Chondrocyte (in vitro differentiated cells): ENCODE data around the gene MTA3. TPM values are rescaled to one million over a fixed set of nuclear protein-coding genes. Genes with fewer than 3 reads are reported as not detected.
A peak's percentile ranks its signal among the peaks of the same experiment; 100 is the strongest.
"Not testable (repeated sequence)": the region's sequence is repeated elsewhere in the genome, so short reads cannot be mapped to it uniquely, and the experiment has no call there.

Source experiments
- DNase-seq: peaks from one replicate; pipeline ENCODE4 v3.0.0; 2021; ENCODE audit warnings: mixed read lengths, low spot score
- H3K27ac Mint-ChIP-seq: one replicate; pipeline ENCODE4 v1.8.0; 2021; ENCODE audit warnings: mild to moderate bottlenecking, moderate library complexity, mixed read lengths; ENCODE audit not compliant: unreplicated experiment
- H3K27me3 Mint-ChIP-seq: 2 replicates; pipeline ENCODE4 v1.8.0; 2021; ENCODE audit warnings: low read depth, mixed read lengths
- H3K36me3 Mint-ChIP-seq: 2 replicates; pipeline ENCODE4 v1.8.0; 2021; ENCODE audit warnings: low read depth, mixed read lengths
- H3K4me1 Mint-ChIP-seq: 2 replicates; pipeline ENCODE4 v1.8.0; 2021; ENCODE audit warnings: low read depth, mild to moderate bottlenecking, mixed read lengths
- H3K4me3 Mint-ChIP-seq: one replicate; pipeline ENCODE4 v1.8.0; 2021; ENCODE audit warnings: mild to moderate bottlenecking, moderate library complexity, mixed read lengths; ENCODE audit not compliant: unreplicated experiment
- H3K9me3 Mint-ChIP-seq: 2 replicates; pipeline ENCODE4 v1.8.0; 2021; ENCODE audit warnings: low read depth, mixed read lengths
- CTCF ChIP-seq: fragments of 200-600 bp; sonication (generic); IDR thresholded peaks from 2 replicates; pipeline ENCODE4 v1.5.0; 2021; ENCODE audit warnings: antibody characterized with exemption, mild to moderate bottlenecking, moderate library complexity
- total RNA-seq: library from RNA; stranded (reverse); gene quantifications from 3 replicates; pipeline ENCODE4 v1.2.1, GENCODE V29; 2021

Gene MTA3
- total RNA-seq, 1 donor from 2014 or later: 39.3 TPM

- no peak for DNase-seq
- Mint-ChIP-seq H3K36me3 (peaks cover 1% of the 10 kb centered on the region), H3K9me3 (no peaks in the 10 kb centered on the region), H3K4me3 (no peak overlapping the region), H3K4me1 (peaks cover 23% of the 10 kb centered on the region), H3K27ac (peak overlapping the region; percentile 27), H3K27me3 (no peaks in the 10 kb centered on the region)
- TF ChIP-seq CTCF: no peak
These were observed 54.7 kb downstream of the MTA3 start for GRCh38 chr2:42622943-42623676.

GRCh38 chr2:42624047-42624446 lies 55.6 kb downstream of the MTA3 start:
- Mint-ChIP-seq H3K9me3 (no peaks in the 10 kb centered on the region), H3K36me3 (peaks cover 1% of the 10 kb centered on the region), H3K4me1 (peaks cover 13% of the 10 kb centered on the region), H3K4me3 (no peak overlapping the region), H3K27me3 (no peaks in the 10 kb centered on the region), H3K27ac (peak overlapping the region; percentile 45)
- no peak for DNase-seq
- no peak for TF ChIP-seq CTCF

- not testable (repeated sequence) for H3K36me3 Mint-ChIP-seq, H3K27ac Mint-ChIP-seq, DNase-seq, H3K4me1 Mint-ChIP-seq, H3K4me3 Mint-ChIP-seq, H3K9me3 Mint-ChIP-seq, H3K27me3 Mint-ChIP-seq
These were observed 59.6 kb downstream of the MTA3 start for GRCh38 chr2:42628024-42628423.

- peaks cover 23% of the 10 kb centered on the region for H3K4me1 Mint-ChIP-seq
- no peaks in the 10 kb centered on the region for H3K27me3 Mint-ChIP-seq
- H3K4me3 Mint-ChIP-seq: no peak overlapping the region
- peaks cover 3% of the 10 kb centered on the region for H3K36me3 Mint-ChIP-seq
- TF ChIP-seq CTCF: no peak
- no peaks in the 10 kb centered on the region for H3K9me3 Mint-ChIP-seq
- DNase-seq: no peak
- H3K27ac Mint-ChIP-seq: peak overlapping the region; percentile 17
These were observed 68.5 kb downstream of the MTA3 start for GRCh38 chr2:42636934-42637333.

- no peaks in the 10 kb centered on the region for H3K9me3 Mint-ChIP-seq
- no peak for DNase-seq
- no peak overlapping the region for H3K4me3 Mint-ChIP-seq
- peaks cover 26% of the 10 kb centered on the region for H3K4me1 Mint-ChIP-seq
- H3K27me3 Mint-ChIP-seq: no peaks in the 10 kb centered on the region
- no peak overlapping the region for H3K27ac Mint-ChIP-seq
- no peak for TF ChIP-seq CTCF
- H3K36me3 Mint-ChIP-seq: peaks cover 3% of the 10 kb centered on the region
These were observed 69.8 kb downstream of the MTA3 start for GRCh38 chr2:42638080-42638784.
